ENCODE data around the gene CDC42BPB. TPM values are rescaled to one million over a fixed set of nuclear protein-coding genes. Genes with fewer than 3 reads are reported as not detected.

The CDC42BPB gene
- total and polyA plus RNA-seq, 2 donors (not counting 1 experiment from before 2014, with no cell fraction given), result 44.8 to 98.3 TPM

- Histone ChIP-seq H3K36me3 (ENCODE audit: control insufficient read depth, insufficient read depth, low read length) (peaks cover 2% of the 10 kb centered on the region), H3K9ac (ENCODE audit: insufficient read depth, low read length) (peak overlapping the region; percentile 89), H4K20me1 (ENCODE audit: control insufficient read depth, extremely low read depth, insufficient read depth, low read length) (peaks cover 2% of the 10 kb centered on the region), H3K4me1 (ENCODE audit: control insufficient read depth, extremely low read depth, insufficient read depth, low read length) (peaks cover 2% of the 10 kb centered on the region), H3K9me3 (ENCODE audit: control insufficient read depth, insufficient read depth, low read depth, low read length) (no peaks in the 10 kb centered on the region), H3K27me3 (ENCODE audit: control insufficient read depth, insufficient read depth, low read length) (no peaks in the 10 kb centered on the region), H3K79me2 (ENCODE audit: control insufficient read depth, insufficient read depth, low read length) (peaks cover 45% of the 10 kb centered on the region), H3K27ac (ENCODE audit: insufficient read depth, low read length) (peak overlapping the region; percentile 77), H3K4me3 (replicated peaks in 1 of 4; ENCODE audit: control extremely low read depth in 1 of 4, insufficient read depth in 1 of 4, low read depth in 3 of 4, low read length in 4 of 4) (peak overlapping the region; percentile 49 to 83 (median 78)), H3K4me2 (ENCODE audit: extremely low read depth, insufficient read depth, low read length) (peak overlapping the region; percentile 38), H2AFZ (ENCODE audit: low read length) (peak overlapping the region; percentile 48)
- peak; percentile 16 to 19 for DNase-seq (ENCODE audit: low read depth in 2 of 2)
- TF ChIP-seq EZH2 (IDR thresholded peaks at IDR 0.05; ENCODE audit: low read length, missing control alignments) (no peak), CTCF (conservative IDR thresholded peaks at IDR 0.05 in 1 of 2, IDR thresholded peaks at IDR 0.05 in 1 of 2; ENCODE audit: low read depth in 1 of 2, low read length in 2 of 2) (no peak)
Observed at GRCh38 chr14:103057028-103057371, 349 bp downstream of the CDC42BPB start.

- Histone ChIP-seq H3K79me2 (ENCODE audit: control insufficient read depth, insufficient read depth, low read length) (peaks cover 50% of the 10 kb centered on the region), H4K20me1 (ENCODE audit: control insufficient read depth, extremely low read depth, insufficient read depth, low read length) (peaks cover 2% of the 10 kb centered on the region), H3K27me3 (ENCODE audit: control insufficient read depth, insufficient read depth, low read length) (no peaks in the 10 kb centered on the region), H3K4me1 (ENCODE audit: control insufficient read depth, extremely low read depth, insufficient read depth, low read length) (peaks cover 2% of the 10 kb centered on the region), H3K27ac (ENCODE audit: insufficient read depth, low read length) (peak overlapping the region; percentile 77), H3K4me3 (replicated peaks in 1 of 4; ENCODE audit: control extremely low read depth in 1 of 4, insufficient read depth in 1 of 4, low read depth in 3 of 4, low read length in 4 of 4) (peak overlapping the region; percentile 49 to 83 (median 78)), H3K4me2 (ENCODE audit: extremely low read depth, insufficient read depth, low read length) (peak overlapping the region; percentile 81), H2AFZ (ENCODE audit: low read length) (peak overlapping the region; percentile 48), H3K9ac (ENCODE audit: insufficient read depth, low read length) (peak overlapping the region; percentile 89), H3K36me3 (ENCODE audit: control insufficient read depth, insufficient read depth, low read length) (peaks cover 2% of the 10 kb centered on the region), H3K9me3 (ENCODE audit: control insufficient read depth, insufficient read depth, low read depth, low read length) (no peaks in the 10 kb centered on the region)
- DNase-seq (ENCODE audit: low read depth in 2 of 2), result peak; percentile 61 to 64
- TF ChIP-seq CTCF (conservative IDR thresholded peaks at IDR 0.05 in 1 of 2, IDR thresholded peaks at IDR 0.05 in 1 of 2; ENCODE audit: low read depth in 1 of 2, low read length in 2 of 2), result no peak
- TF ChIP-seq EZH2 (IDR thresholded peaks at IDR 0.05; ENCODE audit: low read length, missing control alignments), result no peak
Observed at GRCh38 chr14:103056322-103057027, 874 bp downstream of the CDC42BPB start.

GRCh38 chr14:103055695-103056094 lies 1.7 kb downstream of the CDC42BPB start:
- no peak for DNase-seq (ENCODE audit: low read depth in 2 of 2)
- H3K4me3 ChIP-seq (replicated peaks in 1 of 4; ENCODE audit: control extremely low read depth in 1 of 4, insufficient read depth in 1 of 4, low read depth in 3 of 4, low read length in 4 of 4), result peak overlapping the region; percentile 49 to 83 (median 70)
- peaks cover 2% of the 10 kb centered on the region for H3K36me3 ChIP-seq (ENCODE audit: control insufficient read depth, insufficient read depth, low read length)
- TF ChIP-seq CTCF (conservative IDR thresholded peaks at IDR 0.05 in 1 of 2, IDR thresholded peaks at IDR 0.05 in 1 of 2; ENCODE audit: low read depth in 1 of 2, low read length in 2 of 2) (no peak), EZH2 (IDR thresholded peaks at IDR 0.05; ENCODE audit: low read length, missing control alignments) (no peak)
- no peaks in the 10 kb centered on the region for H3K9me3 ChIP-seq (ENCODE audit: control insufficient read depth, insufficient read depth, low read depth, low read length)
- H3K4me1 ChIP-seq (ENCODE audit: control insufficient read depth, extremely low read depth, insufficient read depth, low read length), result peaks cover 2% of the 10 kb centered on the region
- H3K27ac ChIP-seq (ENCODE audit: insufficient read depth, low read length), result peak overlapping the region; percentile 36
- peak overlapping the region; percentile 81 for H3K4me2 ChIP-seq (ENCODE audit: extremely low read depth, insufficient read depth, low read length)
- peaks cover 2% of the 10 kb centered on the region for H4K20me1 ChIP-seq (ENCODE audit: control insufficient read depth, extremely low read depth, insufficient read depth, low read length)
- no peaks in the 10 kb centered on the region for H3K27me3 ChIP-seq (ENCODE audit: control insufficient read depth, insufficient read depth, low read length)
- H3K79me2 ChIP-seq (ENCODE audit: control insufficient read depth, insufficient read depth, low read length), result peaks cover 57% of the 10 kb centered on the region
- peak overlapping the region; percentile 18 for H3K9ac ChIP-seq (ENCODE audit: insufficient read depth, low read length)
- H2AFZ ChIP-seq (ENCODE audit: low read length), result no peak overlapping the region

Measured in fibroblast of lung (primary cell).